ENCODE data around the gene DBF4B.
"Not testable (repeated sequence)": the region's sequence is repeated elsewhere in the genome, so short reads cannot be mapped to it uniquely, and the experiment has no call there.

The DBF4B gene

GRCh38 chr17:44734272-44734671 is 25.8 kb downstream of the DBF4B start:
- no peak for DNase-seq (ENCODE audit: low spot score)

DNA sequence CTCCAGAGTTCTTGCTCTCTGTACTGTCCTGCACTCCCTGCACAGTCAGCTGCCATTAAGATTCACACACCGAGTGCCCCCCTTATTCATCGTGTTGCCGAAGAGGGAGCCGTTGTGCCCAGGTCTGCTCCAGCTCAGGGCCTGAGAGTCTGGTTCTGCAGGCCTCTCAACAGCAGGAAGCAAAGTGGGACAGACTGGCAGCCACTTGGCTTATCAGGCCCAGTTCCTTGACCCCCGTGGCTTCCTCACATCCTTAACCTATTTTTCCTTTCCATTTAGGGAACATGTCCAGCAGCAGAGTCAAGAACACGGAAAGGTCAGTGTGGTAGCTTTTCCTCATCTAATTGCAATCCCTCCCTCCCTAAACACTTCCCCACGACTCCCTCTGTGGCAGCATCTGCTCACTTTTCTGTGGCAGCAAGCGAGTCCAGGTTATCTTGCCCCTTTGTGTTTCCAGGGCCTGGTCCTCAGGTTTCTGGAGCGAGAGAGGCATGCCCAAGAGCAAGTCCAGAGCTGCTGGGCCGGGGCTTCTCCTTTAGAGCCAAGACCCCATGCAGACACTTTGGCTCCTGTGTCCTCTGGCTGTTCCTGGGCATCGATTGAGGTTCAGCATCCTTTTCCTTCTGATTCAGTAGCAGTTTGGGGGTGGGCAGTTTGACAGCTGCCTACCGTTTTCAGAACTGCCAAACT is 28.2 kb downstream of the DBF4B start:
- DNase-seq (ENCODE audit: low spot score), result no peak

GRCh38 chr17:44738214-44738906 is 29.9 kb downstream of the DBF4B start:
- no peak for DNase-seq (ENCODE audit: low spot score)

- no peak for DNase-seq (ENCODE audit: low spot score)
Observed at GRCh38 chr17:44741316-44741715, 32.9 kb downstream of the DBF4B start.

DNA sequence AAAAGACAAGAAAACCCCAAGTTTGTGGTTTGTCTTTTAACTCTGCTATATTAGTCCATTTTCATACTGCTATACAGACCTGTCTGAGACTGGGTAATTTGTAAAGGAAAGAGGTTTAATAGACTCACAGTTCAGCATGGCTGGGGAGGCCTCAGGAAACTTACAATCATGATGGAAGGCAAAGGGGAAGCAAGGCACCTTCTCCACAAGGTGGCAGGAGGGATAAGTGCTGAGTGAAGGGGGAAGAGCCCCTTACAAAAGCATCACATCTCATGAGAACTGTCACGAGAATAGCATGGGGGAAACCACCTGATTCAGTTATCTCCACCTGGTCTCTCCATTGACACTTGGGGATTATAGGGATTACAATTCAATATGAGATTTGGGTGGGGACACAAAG is 36.8 kb downstream of the DBF4B start:
- no peak for DNase-seq (ENCODE audit: low spot score)

DNA sequence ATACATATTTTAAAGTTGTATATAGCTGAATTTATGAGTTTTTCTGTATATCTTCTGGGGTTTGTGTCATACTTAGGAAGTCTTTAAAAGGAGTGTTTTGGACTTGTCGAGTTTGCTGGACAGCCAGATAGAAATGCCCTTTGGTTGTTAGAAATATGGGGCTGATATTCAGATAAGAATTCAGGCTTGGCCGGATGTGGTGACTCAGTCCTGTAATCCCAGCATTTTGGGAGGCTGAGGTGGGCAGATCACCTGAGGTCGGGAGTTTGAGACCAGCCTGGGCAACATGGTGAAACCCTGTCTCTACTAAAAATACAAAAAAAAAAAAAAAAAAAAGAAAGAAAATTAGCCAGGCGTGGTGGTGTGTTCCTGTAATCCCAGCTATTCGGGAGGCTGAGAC is 37.3 kb downstream of the DBF4B start:
- DNase-seq (ENCODE audit: low spot score), result not testable (repeated sequence)

GRCh38 chr17:44747566-44747965 is 39.1 kb downstream of the DBF4B start:
- DNase-seq (ENCODE audit: low spot score), result no peak

DNA sequence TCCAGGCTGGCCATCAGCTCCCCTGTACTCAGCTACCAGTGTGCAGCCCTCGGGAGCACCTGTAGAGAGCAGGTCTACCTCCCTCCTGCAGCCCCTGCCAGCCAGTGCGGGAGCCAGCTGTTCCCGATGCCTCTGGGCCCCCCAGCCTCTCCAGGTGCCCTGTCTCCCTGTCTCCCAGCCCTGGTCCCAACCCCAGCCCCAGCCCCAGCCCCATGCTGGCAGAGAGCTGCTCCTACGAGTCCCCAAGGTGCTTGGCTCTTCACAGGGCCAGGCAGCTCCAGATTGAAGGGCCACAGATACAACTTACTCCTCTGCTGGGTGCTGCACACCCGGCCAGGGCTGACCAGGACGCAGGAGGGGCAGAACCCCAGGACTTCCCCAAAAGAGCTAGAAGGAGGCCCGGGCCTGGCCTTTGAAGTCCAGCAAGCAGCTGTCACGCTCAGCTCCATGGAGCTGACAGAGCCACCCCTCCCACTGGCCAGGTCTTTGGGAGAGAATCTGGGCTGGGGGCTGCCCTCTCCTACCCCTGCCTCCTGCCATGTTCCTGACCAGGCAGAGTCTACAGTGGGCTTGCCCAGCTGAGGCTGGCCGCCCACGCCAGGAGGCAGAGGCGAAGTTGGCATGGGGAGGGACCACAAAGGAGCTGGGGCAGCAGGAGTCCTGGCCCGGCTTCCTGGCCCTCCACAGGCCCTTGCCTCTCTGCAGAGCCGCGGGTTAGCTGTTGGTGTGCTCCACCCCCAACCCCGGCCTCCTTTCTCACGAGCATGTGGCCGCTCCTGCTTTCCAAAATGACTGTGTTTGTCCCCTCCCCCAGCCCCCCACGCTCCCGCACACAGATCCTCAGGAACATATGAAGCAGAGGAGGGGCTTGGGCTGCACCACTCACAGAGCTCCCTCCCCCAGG is 40.9 kb downstream of the DBF4B start:
- DNase-seq (ENCODE audit: low spot score), result no peak

- DNase-seq (ENCODE audit: low spot score), result no peak
Observed at GRCh38 chr17:44749980-44750318, 41.5 kb downstream of the DBF4B start.

DNA sequence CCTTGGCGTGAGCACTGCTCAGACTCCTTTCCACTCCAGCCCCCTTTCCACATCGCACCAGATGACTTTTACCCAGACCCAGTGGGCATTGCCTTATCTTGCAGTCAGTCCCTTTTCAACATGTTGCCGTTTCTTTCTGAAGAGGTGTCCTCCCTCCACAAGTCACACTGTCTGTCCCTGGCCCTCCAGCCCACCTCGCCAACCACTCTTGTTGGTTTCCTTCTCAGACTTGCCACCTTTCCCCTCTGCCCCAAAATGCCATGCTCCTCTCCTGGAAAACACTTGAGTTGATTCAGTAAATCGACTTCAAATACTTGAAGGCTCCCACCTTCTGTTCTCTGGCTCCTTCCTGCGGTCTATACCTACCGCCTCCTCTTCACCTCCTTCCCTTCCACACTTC is 42.9 kb downstream of the DBF4B start:
- no peak for DNase-seq (ENCODE audit: low spot score)

DNA sequence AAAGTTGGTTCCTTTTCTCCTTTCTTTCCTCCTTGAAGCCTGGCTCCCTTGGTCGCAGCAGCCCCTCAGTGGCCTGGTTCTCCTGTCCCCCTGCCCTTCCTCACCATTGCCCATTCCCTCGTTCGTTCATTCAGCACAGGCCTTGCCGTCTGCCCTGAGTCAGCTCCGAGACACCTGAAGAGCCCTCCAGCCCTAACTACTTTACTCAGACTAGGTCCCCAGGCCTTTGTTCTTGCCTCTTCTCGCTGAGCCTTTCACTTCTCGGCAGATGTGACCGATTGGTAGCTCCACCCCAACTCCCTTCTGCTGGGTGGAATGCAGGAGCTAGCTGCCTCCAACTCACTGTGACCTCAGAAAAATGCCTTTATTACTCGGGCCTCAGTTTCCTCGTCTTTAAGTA is 43.3 kb downstream of the DBF4B start:
- DNase-seq (ENCODE audit: low spot score), result no peak

DNA sequence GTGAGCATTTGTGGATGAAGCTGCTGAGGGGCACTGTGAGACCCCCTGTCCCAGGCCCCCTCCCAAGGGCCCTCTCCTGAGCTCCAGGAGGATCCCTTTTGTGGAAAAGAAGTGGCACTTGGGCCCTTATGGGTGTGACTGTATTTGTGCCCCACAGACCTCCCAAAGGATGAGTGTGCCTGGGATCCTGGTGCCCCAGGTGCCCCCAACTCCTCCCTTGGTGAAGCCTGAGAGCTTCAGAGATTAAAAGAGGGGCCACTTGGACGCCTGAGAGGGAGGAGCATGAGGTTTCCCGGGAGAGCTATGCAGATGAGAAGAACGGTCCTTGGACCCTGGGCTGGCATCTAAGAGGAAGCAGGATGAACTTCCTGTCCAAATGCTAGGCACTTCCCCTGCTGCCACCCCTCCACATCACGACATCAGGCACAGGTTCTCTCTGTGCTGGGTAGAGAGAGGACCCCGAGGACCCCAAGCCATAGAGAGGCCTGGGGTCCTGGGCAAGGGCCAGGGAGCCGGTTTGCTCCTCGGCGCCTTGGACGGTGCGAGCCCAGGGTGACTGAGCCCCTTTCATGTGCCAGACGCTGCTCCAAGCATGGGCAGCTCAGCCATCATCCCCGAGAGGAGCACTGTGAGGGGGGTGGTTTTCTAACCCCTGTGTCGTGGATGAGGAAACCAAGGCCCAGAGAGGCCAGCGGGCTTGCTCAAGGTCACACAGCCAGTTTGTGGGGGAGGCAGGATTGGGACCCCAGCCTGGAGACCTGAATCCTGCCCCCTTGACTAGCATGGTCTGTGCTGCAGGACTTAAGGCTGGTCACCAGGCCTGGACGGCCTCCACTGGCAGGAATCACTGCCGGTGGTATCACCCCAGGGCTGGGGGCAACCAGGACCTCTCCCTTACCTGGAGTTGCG is 44.7 kb downstream of the DBF4B start:
- no peak for DNase-seq (ENCODE audit: low spot score)

DNA sequence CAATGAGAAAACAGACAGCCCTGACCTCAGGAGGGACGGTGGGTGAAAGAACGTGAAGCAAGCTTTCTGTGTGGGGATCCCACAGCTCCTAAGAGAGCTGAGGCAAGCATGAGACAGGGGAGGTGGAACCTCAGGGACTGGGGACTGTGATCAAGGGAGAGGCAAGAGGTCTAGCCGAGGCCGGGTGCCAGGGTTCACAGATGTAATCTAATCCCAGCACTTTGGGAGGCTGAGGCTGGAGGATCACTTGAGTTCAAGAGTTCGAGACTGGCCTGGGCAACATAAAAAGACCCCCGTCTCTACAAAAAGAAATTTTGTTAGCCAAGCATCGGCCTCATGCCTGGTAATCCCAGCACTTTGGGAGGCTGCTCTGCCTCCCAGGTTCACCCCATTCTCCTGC is 45.8 kb downstream of the DBF4B start:
- DNase-seq (ENCODE audit: low spot score), result no peak

DNA sequence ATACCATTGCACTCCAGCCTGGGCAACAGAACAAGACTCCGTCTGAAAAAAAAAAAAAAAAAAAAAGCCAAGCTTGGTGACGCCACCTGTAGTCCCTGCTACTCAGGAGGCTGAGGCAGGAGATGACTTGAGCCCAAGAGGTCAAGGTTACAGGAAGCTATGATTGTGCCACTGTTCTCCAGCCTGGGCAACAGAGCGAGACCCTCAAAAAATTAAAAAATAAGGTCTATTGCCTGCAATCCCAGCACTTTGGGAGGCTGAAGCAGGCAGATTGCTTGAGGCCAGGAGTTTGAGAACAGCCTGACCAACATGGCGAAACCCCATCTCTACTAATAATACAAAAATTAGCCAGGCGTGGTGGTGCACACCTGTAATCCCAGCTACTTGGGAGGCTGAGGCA is 46.7 kb downstream of the DBF4B start:
- DNase-seq (ENCODE audit: low spot score), result not testable (repeated sequence)

- no peak for DNase-seq (ENCODE audit: low spot score)
Observed at GRCh38 chr17:44757045-44757917, 48.8 kb downstream of the DBF4B start.

- no peak for DNase-seq (ENCODE audit: low spot score)
Observed at GRCh38 chr17:44757918-44758413, 49.5 kb downstream of the DBF4B start.

DNA sequence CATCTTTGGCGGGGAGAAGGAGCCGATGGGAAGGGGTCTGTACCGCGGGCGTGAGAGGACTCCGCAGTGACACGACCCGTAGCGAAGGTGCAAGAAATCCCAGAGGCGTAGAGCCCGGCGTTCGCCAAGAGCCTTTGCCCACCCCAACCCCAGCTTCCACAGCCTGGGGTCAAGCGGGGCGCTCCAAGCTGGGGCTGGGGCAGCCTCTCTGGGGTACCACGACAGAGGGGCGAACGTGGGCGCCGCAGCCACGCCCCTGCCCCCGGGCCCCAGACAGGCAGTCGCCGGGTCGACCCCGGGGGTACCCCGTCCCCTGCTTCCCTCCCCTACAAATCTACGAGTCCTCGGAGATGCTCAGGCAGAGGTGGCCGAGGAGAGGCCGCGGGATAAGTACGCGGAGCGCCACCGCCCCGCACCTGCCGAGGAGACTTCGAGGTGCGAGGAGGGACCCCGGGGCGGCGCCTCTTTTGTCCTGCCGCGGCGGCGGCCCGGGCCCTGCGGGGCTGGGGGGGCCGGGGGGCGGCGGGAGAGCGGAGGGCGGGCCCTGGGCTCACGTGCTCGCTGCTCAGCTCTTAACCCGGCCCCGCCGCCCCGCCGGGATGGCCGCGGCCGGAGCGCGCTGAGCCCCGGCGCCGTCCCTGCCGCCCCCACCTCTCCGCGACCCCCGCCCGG is 50.1 kb downstream of the DBF4B start, which contains the start of gene ADAM11:
TSS of gene ADAM11 (plus strand) at position 575 of the 672 bp plus-strand sequence. CDS start 212 bp downstream, outside the sequence.
- DNase-seq (ENCODE audit: low spot score), result no peak

GRCh38 chr17:44759086-44759915 is 50.8 kb downstream of the DBF4B start:
- DNase-seq (ENCODE audit: low spot score), result no peak

DNA sequence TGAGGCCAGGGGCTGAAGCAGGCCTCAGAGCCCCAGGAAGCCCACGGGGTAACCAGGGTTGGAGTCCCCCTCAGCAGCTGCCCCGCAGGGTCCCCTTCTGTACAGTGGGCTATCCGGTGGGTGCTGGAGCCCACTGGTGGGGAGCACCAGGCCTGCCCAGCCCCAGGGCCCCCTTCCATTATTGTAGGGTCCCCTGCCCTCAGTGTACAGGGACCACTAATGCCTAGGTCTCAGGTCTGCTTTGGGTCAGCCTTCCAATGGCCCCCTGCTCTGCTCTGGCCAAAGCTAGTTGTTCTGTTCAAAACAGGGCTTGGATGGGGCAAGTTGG is 51.4 kb downstream of the DBF4B start:
- DNase-seq (ENCODE audit: low spot score), result no peak
